HEK293 (cell line): ENCODE results near the gene ISCU.

Source experiments
- CTCF ChIA-PET: fragments of 350-600 bp; formaldehyde crosslinking; extraction: SDS; loops from one replicate; lab custom pipeline; 2021; ENCODE audit warnings: antibody characterized with exemption; lab: Yijun Ruan, JAX
- POLR2A ChIA-PET: fragments of 300-600 bp; formaldehyde crosslinking; extraction: SDS; loops from one replicate; lab custom pipeline; 2020; ENCODE audit warnings: antibody characterized with exemption, inconsistent platforms; lab: Yijun Ruan, JAX
- H3K27ac ChIP-seq: fragments of 200-500 bp; sonication (Bioruptor generic); 2 replicates; pipeline ENCODE4 v1.5.1; 2014; ENCODE audit warnings: low read depth, low read length, control low read depth, inconsistent platforms; ENCODE audit errors: extremely low read depth
- H3K36me3 ChIP-seq, 2 experiments: fragments of 200-500 bp in 1 of 2; sonication (Bioruptor generic) in 1 of 2; 1 replicate in 1 of 2; 2 replicates in 1 of 2; pipeline ENCODE4 v1.5.1; 2014 to 2017; ENCODE audit warnings: inconsistent platforms in 2 of 2, low read length in 2 of 2; ENCODE audit not compliant: control insufficient read depth in 2 of 2, insufficient read depth in 1 of 2
- H3K4me1 ChIP-seq: fragments of 200-500 bp; sonication (Bioruptor generic); 2 replicates; pipeline ENCODE4 v1.5.1; 2014; ENCODE audit warnings: mild to moderate bottlenecking, low read length, inconsistent platforms; ENCODE audit not compliant: control insufficient read depth, insufficient read depth
- H3K4me3 ChIP-seq: 2 replicates; pipeline ENCODE4 v1.5.1; 2011; ENCODE audit warnings: low read depth, mild to moderate bottlenecking, control low read depth, low read length, moderate library complexity
- H3K9me3 ChIP-seq: fragments of 200-500 bp; sonication (Bioruptor generic); 2 replicates; pipeline ENCODE4 v1.5.1; 2014; ENCODE audit warnings: low read depth, low read length, inconsistent platforms; ENCODE audit not compliant: control insufficient read depth, insufficient read depth
- BCL11B ChIP-seq: fragments of 450-650 bp; formaldehyde crosslinking; IDR thresholded peaks from 2 replicates; pipeline ENCODE4 v1.5.1; 2016; ENCODE audit warnings: low read depth, missing biosample characterization, missing genetic modification characterization
- HOXC10 ChIP-seq: sonication (generic); formaldehyde crosslinking; IDR thresholded peaks from 2 replicates; pipeline ENCODE4 v1.8.1; 2023; ENCODE audit warnings: mild to moderate bottlenecking, missing genetic modification reagents
- IKZF3 ChIP-seq: fragments of 450-650 bp; IDR thresholded peaks from 2 replicates; pipeline ENCODE4 v1.5.0; 2018; ENCODE audit warnings: missing biosample characterization, mild to moderate bottlenecking, missing genetic modification characterization, moderate library complexity
- KLF16 ChIP-seq: fragments of 450-650 bp; formaldehyde crosslinking; IDR thresholded peaks from 2 replicates; pipeline ENCODE4 v1.5.1; 2017; ENCODE audit warnings: missing biosample characterization, missing genetic modification characterization
- KLF7 ChIP-seq: fragments of 450-650 bp; formaldehyde crosslinking; IDR thresholded peaks from 2 replicates; pipeline ENCODE4 v1.5.1; 2016; ENCODE audit warnings: missing biosample characterization, missing genetic modification characterization, borderline replicate concordance
- OVOL3 ChIP-seq: fragments of 450-650 bp; formaldehyde crosslinking; IDR thresholded peaks from 2 replicates; pipeline ENCODE4 v1.5.1; 2016; ENCODE audit warnings: missing biosample characterization, missing genetic modification characterization
- TCF7L2 ChIP-seq: IDR thresholded peaks from 2 replicates; pipeline ENCODE4 v1.6.1; 2011; ENCODE audit warnings: low read depth, mild to moderate bottlenecking, inconsistent platforms, low read length, moderate library complexity, borderline replicate concordance
- YY2 ChIP-seq: fragments of 450-650 bp; formaldehyde crosslinking; IDR thresholded peaks from 2 replicates; pipeline ENCODE4 v1.5.1; 2016; ENCODE audit warnings: missing biosample characterization, missing genetic modification characterization
- ZFP3 ChIP-seq: fragments of 450-650 bp; formaldehyde crosslinking; IDR thresholded peaks from 2 replicates; pipeline ENCODE4 v1.5.1; 2016; ENCODE audit warnings: low read depth, missing biosample characterization, missing genetic modification characterization
- ZNF138 ChIP-seq: fragments of 450-650 bp; formaldehyde crosslinking; IDR thresholded peaks from 2 replicates; pipeline ENCODE4 v1.5.1; 2016; ENCODE audit warnings: missing biosample characterization, missing genetic modification characterization, borderline replicate concordance
- ZNF155 ChIP-seq: fragments of 450-650 bp; formaldehyde crosslinking; IDR thresholded peaks from 2 replicates; pipeline ENCODE4 v1.5.1; 2016; ENCODE audit warnings: missing biosample characterization, missing genetic modification characterization
- ZNF174 ChIP-seq: fragments of 450-650 bp; formaldehyde crosslinking; IDR thresholded peaks from 2 replicates; pipeline ENCODE4 v1.5.0; 2017; ENCODE audit warnings: missing biosample characterization, mild to moderate bottlenecking, missing genetic modification characterization
- ZNF366 ChIP-seq: fragments of 450-650 bp; formaldehyde crosslinking; conservative IDR thresholded peaks from 2 replicates; pipeline ENCODE4 v1.5.1; 2016; ENCODE audit warnings: missing biosample characterization, missing genetic modification characterization
- ZNF514 ChIP-seq: fragments of 450-650 bp; formaldehyde crosslinking; IDR thresholded peaks from 2 replicates; pipeline ENCODE4 v1.5.1; 2016; ENCODE audit warnings: missing biosample characterization, missing genetic modification characterization
- ZNF555 ChIP-seq: fragments of 450-650 bp; formaldehyde crosslinking; conservative IDR thresholded peaks from 2 replicates; pipeline ENCODE4 v1.5.1; 2017; ENCODE audit warnings: missing biosample characterization, mild to moderate bottlenecking, missing genetic modification characterization, inconsistent platforms
- ZNF560 ChIP-seq: fragments of 450-650 bp; formaldehyde crosslinking; IDR thresholded peaks from 2 replicates; pipeline ENCODE4 v1.5.1; 2017; ENCODE audit warnings: missing biosample characterization, missing genetic modification characterization, borderline replicate concordance
- ZNF561 ChIP-seq: fragments of 450-650 bp; IDR thresholded peaks from 2 replicates; pipeline ENCODE4 v1.5.1; 2018; ENCODE audit warnings: missing biosample characterization, missing genetic modification characterization, borderline replicate concordance
- ZNF596 ChIP-seq: fragments of 450-650 bp; IDR thresholded peaks from 2 replicates; pipeline ENCODE4 v1.5.0; 2018; ENCODE audit warnings: missing biosample characterization, mild to moderate bottlenecking, missing genetic modification characterization, moderate library complexity
- ZNF621 ChIP-seq: fragments of 450-650 bp; formaldehyde crosslinking; IDR thresholded peaks from 2 replicates; pipeline ENCODE4 v1.5.1; 2017; ENCODE audit warnings: missing biosample characterization, missing genetic modification characterization
- ZNF664 ChIP-seq: fragments of 450-650 bp; formaldehyde crosslinking; IDR thresholded peaks from 2 replicates; pipeline ENCODE4 v1.5.1; 2016; ENCODE audit warnings: missing biosample characterization, missing genetic modification characterization
- ZNF670 ChIP-seq: fragments of 450-650 bp; formaldehyde crosslinking; IDR thresholded peaks from 2 replicates; pipeline ENCODE4 v1.5.1; 2016; ENCODE audit warnings: missing biosample characterization, missing genetic modification characterization, low read depth
- ZNF701 ChIP-seq: fragments of 450-650 bp; formaldehyde crosslinking; IDR thresholded peaks from 2 replicates; pipeline ENCODE4 v1.5.1; 2016; ENCODE audit warnings: missing biosample characterization, missing genetic modification characterization
- ZNF777 ChIP-seq: fragments of 450-650 bp; formaldehyde crosslinking; IDR thresholded peaks from 2 replicates; pipeline ENCODE4 v1.5.1; 2017; ENCODE audit warnings: missing biosample characterization, missing genetic modification characterization, borderline replicate concordance
- ZNF792 ChIP-seq: fragments of 450-650 bp; formaldehyde crosslinking; IDR thresholded peaks from 2 replicates; pipeline ENCODE4 v1.5.1; 2016; ENCODE audit warnings: missing biosample characterization, missing genetic modification characterization
- ZNF830 ChIP-seq: fragments of 450-650 bp; IDR thresholded peaks from 2 replicates; pipeline ENCODE4 v1.5.0; 2018; ENCODE audit warnings: missing biosample characterization, missing genetic modification characterization, low read depth, mild to moderate bottlenecking, moderate library complexity
- TF ChIP-seq, protein P1 (sequence below): fragments of 450-650 bp; formaldehyde crosslinking; IDR thresholded peaks from 2 replicates; pipeline ENCODE4 v1.5.1; 2016; ENCODE audit warnings: missing biosample characterization, missing genetic modification characterization

Gene ISCU

DNA sequence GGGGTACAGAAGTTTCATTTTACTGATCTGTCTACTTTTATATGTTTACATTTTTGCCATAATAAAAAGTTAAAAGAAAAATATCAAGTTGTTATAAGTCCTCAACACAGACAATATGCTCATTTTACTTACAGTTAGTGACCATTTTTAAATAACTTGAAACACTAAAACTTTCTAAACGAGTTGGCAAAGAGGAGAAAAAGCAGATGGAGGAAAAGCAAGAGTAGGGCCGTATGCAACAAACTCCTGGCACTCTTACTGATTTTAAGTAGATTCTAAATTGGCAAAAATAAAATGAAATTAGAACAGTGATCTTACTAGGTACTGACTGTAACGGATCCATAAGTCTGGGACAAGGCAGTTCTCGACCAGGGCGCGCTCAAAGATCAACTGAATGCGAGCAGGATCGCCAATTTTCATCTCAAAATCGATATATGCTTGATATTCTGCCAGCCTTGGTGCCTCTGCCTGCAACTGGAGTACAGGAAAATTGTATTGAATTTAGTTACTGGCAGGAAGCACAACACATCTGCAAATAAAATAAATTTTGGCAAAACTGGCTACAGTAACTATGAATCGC, 23.7 kb upstream of the ISCU start (continued):
- TF ChIP-seq ZNF664 (no peak), BCL11B (tag by site-specific recombination) (no peak), ZNF596 (tag by site-specific recombination) (no peak)

DNA sequence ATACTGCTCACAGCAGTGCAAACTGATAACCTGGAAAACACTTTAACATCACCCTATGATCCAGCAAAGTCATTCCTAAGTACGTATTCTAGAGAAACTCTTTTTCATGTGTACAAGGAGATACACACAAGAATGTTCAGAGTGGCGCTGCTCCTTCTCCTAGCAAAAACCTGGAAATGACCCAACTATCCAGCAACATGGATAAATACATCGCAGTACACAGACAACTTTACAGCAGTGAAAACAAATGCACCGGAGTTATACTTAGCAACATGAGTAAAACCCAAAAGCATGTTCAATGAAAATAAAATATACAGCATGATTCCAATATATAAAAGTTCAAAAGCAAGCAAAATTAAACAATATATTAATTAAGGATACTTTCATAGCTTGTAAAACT, 20.1 kb upstream of the ISCU start:
- Histone ChIP-seq H3K9me3 (no peaks in the 10 kb centered on the region), H3K36me3 (peaks cover 51 to 75% of the 10 kb centered on the region in 2 experiments), H3K4me3 (no peak overlapping the region), H3K27ac (no peak overlapping the region), H3K4me1 (no peaks in the 10 kb centered on the region)
- ChIA-PET CTCF (interaction anchor here (1.1 kb wide), 1 partner anchor 12 kb away, joined by 3 read pairs; no protein-coding TSS in a partner anchor), POLR2A (no interaction called here)
- TF ChIP-seq ZNF670 (no peak), ZNF155 (tag by site-specific recombination) (no peak), TCF7L2 (no peak), YY2 (no peak), ZNF701 (no peak), ZNF366 (no peak), ZNF555 (tag by site-specific recombination) (no peak), KLF16 (no peak), ZNF792 (tag by site-specific recombination) (no peak)

DNA sequence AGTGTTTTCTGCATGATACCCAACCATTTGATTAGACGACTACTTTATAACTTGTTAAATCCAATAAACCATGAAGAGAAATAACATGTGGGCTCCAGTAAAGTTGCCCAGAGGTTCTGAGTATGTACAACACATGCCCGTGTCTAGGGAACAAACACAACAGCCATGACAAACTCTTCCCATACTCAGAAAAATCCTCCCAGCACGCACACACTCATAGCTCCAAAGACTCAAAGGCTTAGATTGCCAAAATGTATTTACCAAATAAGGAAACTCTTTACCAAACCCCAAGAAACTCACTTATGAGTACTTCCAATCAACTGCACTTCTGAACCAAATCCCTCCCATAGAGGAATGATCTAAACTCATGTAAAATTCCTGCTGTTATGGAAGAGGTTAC, 18.7 kb upstream of the ISCU start:
- Histone ChIP-seq H3K27ac (no peak overlapping the region), H3K36me3 (peaks cover 46 to 75% of the 10 kb centered on the region in 2 experiments), H3K4me3 (no peak overlapping the region), H3K4me1 (no peaks in the 10 kb centered on the region), H3K9me3 (no peaks in the 10 kb centered on the region)
- ChIA-PET POLR2A (no interaction called here), CTCF (interaction anchor here (1.0 to 1.1 kb wide), 2 partner anchors 13 to 74 kb away, joined by 3 to 5 read pairs; no protein-coding TSS in a partner anchor)
- no peak for TF ChIP-seq ZNF560
- no peak for TF ChIP-seq ZNF830 (tag by site-specific recombination)
- no peak for TF ChIP-seq ZNF621 (tag by site-specific recombination)
- TF ChIP-seq TCF7L2: no peak
- TF ChIP-seq ZFP3 (tag by site-specific recombination): no peak
- TF ChIP-seq ZNF561 (tag by site-specific recombination): no peak
- no peak for TF ChIP-seq ZNF777 (tag by site-specific recombination)
- no peak for TF ChIP-seq KLF7
- TF ChIP-seq HOXC10: no peak

DNA sequence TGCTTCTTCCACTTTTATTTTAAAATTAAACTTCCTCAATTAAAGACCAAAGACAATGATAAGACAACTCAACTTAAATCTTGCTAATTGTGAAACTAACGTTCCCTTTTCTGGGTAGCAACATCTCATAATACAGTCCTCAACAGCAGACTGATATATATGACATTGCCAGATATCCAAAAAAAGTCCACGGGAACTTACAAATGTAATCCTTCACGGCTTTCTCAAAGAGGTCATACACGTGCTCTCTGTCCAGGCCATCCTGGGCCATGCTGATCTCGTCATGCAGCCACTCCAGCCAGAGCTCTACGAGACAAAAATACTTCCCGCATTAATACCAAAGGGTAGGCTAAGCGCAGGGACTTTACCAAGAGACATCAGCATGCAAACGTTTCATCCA, 14.7 kb upstream of the ISCU start:
- H3K4me3 ChIP-seq: no peak overlapping the region
- H3K4me1 ChIP-seq: no peaks in the 10 kb centered on the region
- ChIA-PET CTCF (interaction anchor here (0.6 kb wide), 1 partner anchor 386 kb away, joined by 3 read pairs; no protein-coding TSS in a partner anchor), POLR2A (no interaction called here)
- no peak overlapping the region for H3K27ac ChIP-seq
- H3K9me3 ChIP-seq: no peaks in the 10 kb centered on the region
- peaks cover 37 to 63% of the 10 kb centered on the region in 2 experiments for H3K36me3 ChIP-seq
- TF ChIP-seq OVOL3 (no peak), ZNF174 (tag by site-specific recombination) (no peak), ZNF514 (tag by site-specific recombination) (no peak), ZNF138 (tag by site-specific recombination) (no peak), IKZF3 (tag by site-specific recombination) (no peak)
- TF ChIP-seq, protein P1, sequence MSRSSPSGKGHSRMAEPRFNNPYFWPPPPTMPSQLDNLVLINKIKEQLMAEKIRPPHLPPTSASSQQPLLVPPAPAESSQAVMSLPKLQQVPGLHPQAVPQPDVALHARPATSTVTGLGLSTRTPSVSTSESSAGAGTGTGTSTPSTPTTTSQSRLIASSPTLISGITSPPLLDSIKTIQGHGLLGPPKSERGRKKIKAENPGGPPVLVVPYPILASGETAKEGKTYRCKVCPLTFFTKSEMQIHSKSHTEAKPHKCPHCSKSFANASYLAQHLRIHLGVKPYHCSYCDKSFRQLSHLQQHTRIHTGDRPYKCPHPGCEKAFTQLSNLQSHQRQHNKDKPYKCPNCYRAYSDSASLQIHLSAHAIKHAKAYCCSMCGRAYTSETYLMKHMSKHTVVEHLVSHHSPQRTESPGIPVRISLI: no peak
